ENCODE results near the gene IFT80.

IFT80 gene

DNA sequence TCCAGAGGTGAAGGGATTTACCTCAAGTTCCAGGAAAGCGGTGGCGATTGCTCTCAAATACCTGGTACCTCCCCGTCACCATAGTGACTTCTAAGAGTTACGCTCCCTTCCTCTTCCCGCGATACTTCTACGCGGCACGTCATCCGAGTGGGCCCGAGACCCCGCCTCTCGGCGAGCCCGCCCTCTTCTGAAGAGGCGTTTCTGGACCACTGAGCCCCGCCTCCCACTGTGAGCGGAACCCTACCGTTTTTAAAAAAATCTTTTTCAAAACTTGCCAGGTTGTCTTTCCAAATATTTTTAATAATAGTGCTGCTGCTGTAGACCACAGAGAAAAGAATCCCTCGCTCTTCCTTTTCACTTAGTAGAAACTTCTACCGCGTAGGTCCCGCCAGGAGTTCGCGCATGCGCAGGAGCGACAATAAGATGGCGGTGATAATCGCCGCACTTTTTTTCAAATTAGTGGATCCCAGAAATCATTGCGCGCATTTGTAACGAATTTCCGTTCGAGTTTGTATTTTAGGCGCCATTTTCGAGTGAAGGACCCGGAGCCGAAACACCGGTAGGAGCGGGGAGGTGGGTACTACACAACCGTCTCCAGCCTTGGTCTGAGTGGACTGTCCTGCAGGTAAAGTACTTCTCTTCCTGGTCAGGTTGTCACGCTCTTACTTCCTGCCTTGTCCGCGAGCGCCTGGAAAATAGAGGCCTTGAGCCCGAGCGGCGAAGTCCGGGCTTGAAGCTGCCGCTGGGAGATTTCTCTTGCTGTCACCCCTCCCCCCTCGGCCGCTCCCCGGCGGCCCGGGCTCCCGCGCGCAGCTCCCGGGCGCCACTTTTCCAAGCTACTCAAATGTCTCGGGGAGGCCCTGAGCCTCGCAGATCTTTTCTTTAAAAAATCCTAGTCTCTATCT lies at the start of gene IFT80, which contains the start of gene SMC4:
Gene IFT80 (minus strand): TSS at position 101 of the 905 bp plus-strand sequence. CDS start 14,625 bp downstream, outside the sequence.
Gene SMC4 (plus strand): TSS at position 526 of the 905 bp plus-strand sequence. CDS start 1,177 bp downstream, outside the sequence.
- peak; percentile 72 to 87 (median 75) for DNase-seq (ENCODE audit: low read depth in 2 of 3, low spot score in 2 of 3)

DNA sequence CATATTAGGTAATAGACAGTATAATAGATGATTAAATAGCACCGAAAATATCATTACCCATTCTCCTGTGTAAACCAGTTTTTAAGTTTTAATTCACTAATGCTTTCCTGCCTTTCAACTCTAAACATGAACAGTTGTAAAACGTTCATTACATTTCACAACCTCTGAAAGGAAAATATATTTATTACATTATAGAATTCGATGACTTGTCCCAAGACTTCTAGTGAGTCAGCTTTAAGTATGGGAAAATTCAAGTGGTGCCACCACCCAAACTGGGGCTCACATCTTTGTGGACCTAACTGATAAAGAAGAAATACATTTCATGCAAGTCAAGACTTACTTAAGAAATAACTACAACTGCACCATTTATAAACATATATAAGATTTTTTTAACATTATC lies 48.5 kb upstream of the IFT80 start:
- DNase-seq (ENCODE audit: low read depth in 2 of 3, low spot score in 2 of 3) = no peak

- no peak for DNase-seq (ENCODE audit: low read depth in 2 of 3, low spot score in 2 of 3)
These were observed 47.6 kb upstream of the IFT80 start for GRCh38 chr3:160446522-160447056.

GRCh38 chr3:160445854-160446253 lies 46.8 kb upstream of the IFT80 start:
- no peak for DNase-seq (ENCODE audit: low read depth in 2 of 3, low spot score in 2 of 3)

- no peak for DNase-seq (ENCODE audit: low read depth in 2 of 3, low spot score in 2 of 3)
These were observed 45.4 kb upstream of the IFT80 start for GRCh38 chr3:160444411-160444810.

GRCh38 chr3:160440687-160441086 lies 41.7 kb upstream of the IFT80 start:
- DNase-seq (ENCODE audit: low read depth in 2 of 3, low spot score in 2 of 3) = no peak

GRCh38 chr3:160437083-160437455 lies 38.0 kb upstream of the IFT80 start:
- no peak for DNase-seq (ENCODE audit: low read depth in 2 of 3, low spot score in 2 of 3)

GRCh38 chr3:160435747-160436146 lies 36.7 kb upstream of the IFT80 start:
- no peak for DNase-seq (ENCODE audit: low read depth in 2 of 3, low spot score in 2 of 3)

DNA sequence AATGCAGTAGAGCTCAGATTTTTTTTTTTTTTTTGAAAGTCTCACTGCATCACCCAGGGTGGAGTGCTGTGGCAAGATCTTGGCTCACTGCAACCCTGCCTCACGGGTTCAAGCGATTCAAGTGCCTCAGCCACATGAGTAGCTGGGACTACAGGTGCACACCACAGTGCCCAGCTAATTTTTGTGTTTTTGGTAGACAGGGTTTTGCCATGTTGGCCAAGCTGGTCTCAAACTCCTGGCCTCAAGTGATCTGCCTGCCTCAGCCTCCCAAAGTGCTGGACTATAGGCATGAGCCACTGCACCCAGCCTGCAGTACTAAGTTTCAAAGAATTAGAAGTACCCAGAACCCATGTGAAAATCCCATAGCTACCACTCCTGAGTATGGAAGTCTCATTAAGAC lies 36.1 kb upstream of the IFT80 start:
- DNase-seq (ENCODE audit: low read depth in 2 of 3, low spot score in 2 of 3) = no peak

DNA sequence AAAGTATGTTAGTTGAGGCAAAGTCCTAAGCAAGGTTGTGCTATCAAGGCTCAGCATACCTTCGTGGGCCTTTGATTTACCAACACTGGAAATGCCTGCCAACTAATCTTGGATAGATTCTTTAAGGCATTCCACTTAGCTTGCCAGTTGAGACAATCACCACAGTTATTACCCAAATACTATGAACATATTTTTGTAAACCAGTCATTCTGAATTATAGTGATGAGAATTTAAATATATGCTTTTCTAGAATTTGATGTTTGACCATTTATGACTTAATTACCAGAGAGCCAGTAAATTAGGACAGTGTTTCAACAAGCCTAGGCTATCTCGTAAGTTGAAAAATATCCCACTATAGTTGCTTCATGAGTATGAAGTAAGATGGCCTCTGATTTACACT lies 35.0 kb upstream of the IFT80 start:
- DNase-seq (ENCODE audit: low read depth in 2 of 3, low spot score in 2 of 3) = no peak

- no peak for DNase-seq (ENCODE audit: low read depth in 2 of 3, low spot score in 2 of 3)
These were observed 28.9 kb upstream of the IFT80 start for GRCh38 chr3:160427832-160428424.

GRCh38 chr3:160417311-160417710 lies 18.3 kb upstream of the IFT80 start:
- no peak for DNase-seq (ENCODE audit: low read depth in 2 of 3, low spot score in 2 of 3)

- no peak for DNase-seq (ENCODE audit: low read depth in 2 of 3, low spot score in 2 of 3)
These were observed 14.7 kb upstream of the IFT80 start for GRCh38 chr3:160413613-160414248.

DNA sequence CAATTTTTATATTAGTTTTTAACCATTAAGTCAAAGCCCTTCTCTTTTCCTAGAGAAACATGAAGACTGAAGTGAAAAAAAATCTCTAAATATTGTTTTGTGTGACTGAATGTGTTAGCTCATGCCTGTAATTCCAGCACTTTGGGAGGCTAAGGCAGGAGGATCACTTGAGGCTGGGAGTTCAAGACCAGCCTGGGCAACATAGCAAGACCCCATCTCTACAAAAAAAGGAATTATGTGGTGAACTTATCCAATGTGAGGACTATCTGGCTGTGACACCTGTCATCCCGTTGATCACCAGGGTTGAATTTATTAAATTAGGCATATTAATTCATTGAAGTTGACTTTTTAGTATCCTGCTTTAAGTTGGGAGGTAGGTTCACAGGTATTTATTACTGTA lies 13.5 kb upstream of the IFT80 start:
- DNase-seq (ENCODE audit: low read depth in 2 of 3, low spot score in 2 of 3) = no peak

DNA sequence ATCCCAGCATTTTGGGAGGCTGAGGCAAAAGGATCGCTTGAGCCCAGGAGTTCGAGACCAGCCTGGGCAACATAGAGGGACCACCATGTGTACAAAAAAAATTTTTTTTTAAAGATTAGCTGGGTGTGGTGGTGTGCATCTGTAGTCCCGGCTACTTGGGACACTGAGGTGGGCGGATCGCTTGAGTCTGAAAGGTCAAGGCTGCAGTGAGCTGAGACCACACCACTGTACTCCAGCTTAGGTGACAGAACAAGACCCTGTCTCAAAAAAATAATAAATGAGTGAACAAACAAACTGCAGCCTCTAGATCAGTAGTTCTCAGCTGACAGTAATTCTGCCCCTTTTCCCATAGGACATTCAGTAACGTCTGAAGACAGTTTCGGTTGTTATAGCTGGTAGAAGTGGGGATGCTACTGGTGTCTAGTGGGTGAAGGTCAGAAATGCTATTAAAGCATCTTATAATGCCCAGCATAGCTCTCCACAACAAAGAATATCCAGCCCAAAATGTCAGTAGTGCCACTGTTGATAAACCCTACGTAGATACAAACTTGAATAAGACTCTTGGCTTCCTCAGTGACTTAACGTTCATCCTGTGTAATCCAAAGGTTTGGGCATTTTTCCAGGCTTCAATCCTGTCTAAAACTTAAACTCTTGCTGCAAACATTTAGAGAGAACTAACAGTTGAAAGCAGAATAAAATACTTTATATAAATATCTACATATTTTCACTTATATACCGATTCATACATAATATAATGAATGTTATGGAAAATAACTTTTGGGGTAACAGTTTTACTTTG lies 11.0 kb upstream of the IFT80 start:
- no peak for DNase-seq (ENCODE audit: low read depth in 2 of 3, low spot score in 2 of 3)

DNA sequence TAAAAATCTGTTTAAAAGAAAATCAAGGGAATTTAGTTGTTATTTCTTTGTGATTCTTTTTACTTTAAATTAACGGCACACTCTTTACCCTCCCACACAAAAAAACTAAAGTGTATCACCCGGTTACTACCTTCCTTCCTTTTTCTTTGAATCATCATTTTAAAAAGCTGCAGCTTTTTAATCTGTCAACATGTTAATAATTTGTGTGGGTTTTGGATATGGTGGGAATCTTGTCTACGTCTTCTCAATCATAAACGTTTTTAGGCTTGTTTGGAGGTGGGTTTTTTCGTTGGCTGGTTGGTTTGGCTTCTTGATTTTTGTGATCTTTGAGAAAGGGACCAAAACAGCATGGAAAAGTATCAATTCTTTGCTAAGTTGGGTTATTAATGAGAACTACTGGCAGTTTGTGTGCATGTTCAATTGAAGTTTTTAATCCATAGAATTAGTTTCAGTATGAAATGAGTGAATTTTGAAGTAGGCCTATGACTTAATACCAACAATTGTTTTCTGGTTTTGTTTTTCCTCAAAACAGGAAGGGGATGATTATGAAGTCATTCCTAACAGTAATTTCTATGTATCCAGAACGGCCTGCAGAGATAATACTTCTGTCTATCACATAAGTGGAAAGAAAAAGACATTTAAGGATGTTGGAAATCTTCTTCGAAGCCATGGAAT lies 4.9 kb upstream of the IFT80 start:
- DNase-seq (ENCODE audit: low read depth in 2 of 3, low spot score in 2 of 3) = no peak

GRCh38 chr3:160403028-160403545 lies 4.1 kb upstream of the IFT80 start:
- DNase-seq (ENCODE audit: low read depth in 2 of 3, low spot score in 2 of 3) = no peak

DNA sequence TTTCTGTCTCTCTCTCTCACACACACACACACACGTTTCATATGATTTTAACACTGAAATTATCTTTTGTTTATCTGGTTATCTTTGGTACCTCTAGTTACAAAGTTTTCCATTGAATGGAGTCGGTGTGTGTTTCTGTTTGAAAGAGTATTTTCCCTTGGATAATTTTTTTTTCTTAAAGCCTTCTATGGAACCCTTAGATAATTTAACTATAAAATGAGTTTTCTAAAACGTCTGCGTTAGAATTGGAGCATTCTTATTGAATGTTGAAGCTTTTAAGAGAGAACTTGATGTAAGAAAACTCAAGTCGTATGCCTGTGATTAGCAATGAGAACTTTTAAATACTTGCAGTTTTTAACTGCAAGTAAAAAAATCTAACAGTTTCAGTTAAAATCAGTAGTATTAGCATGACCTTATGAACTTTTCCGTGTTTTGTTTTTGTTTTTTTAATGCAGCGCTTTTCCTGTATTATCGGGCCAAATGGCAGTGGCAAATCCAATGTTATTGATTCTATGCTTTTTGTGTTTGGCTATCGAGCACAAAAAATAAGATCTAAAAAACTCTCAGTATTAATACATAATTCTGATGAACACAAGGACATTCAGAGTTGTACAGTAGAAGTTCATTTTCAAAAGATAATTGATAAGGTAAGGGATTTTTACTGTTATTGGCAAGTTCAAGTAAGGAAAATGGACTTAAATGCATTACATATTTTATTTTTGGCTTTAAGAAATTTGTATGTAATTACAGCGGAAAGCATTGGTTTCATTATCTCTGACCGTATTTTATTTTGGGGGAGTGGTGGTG lies 3.4 kb upstream of the IFT80 start:
- no peak for DNase-seq (ENCODE audit: low read depth in 2 of 3, low spot score in 2 of 3)
